Measurements from ENCODE around the gene KRT80. TPM values are rescaled to one million over a fixed set of nuclear protein-coding genes. Genes with fewer than 3 reads are reported as not detected.

The KRT80 gene
- total RNA-seq, 1 donor from 2014 or later = 7.9 TPM

DNA sequence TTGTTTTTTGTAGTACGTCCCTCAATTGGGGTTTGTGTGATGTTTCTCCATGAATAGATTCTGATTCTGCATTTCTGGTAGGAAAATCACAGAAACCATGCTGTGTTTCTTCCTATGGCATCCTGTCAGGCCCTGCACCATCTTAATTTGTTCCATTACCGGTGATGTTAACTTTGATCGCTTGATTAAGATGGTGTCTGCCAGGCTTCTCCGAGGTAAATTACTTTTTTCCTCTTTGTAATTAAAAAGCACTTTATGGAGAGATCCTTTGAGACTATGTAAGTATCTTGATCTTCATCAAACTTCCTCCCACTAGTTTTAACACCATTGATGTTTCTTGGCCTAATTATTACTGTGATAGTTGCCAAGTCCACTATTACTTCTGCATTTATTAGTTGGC is 26.2 kb upstream of the KRT80 start:
- no peaks in the 10 kb centered on the region for H3K9me3 ChIP-seq
- no peaks in the 10 kb centered on the region for H3K27me3 ChIP-seq
- H3K4me3 ChIP-seq = no peak overlapping the region
- H3K4me1 ChIP-seq = peaks cover 25% of the 10 kb centered on the region
- DNase-seq (ENCODE audit: extremely low spot score in 2 of 2) = no peak
- H3K36me3 ChIP-seq = no peaks in the 10 kb centered on the region
- intact Hi-C loops (cut with DNase I) = no loop called here
- TF ChIP-seq POLR2AphosphoS5 (IDR thresholded peaks at IDR 0.05; ENCODE audit: insufficient read depth in 1 of 2, low read depth in 1 of 2) (no peak), POLR2A (IDR thresholded peaks at IDR 0.05) (no peak)
- TF ChIP-seq, protein P1, sequence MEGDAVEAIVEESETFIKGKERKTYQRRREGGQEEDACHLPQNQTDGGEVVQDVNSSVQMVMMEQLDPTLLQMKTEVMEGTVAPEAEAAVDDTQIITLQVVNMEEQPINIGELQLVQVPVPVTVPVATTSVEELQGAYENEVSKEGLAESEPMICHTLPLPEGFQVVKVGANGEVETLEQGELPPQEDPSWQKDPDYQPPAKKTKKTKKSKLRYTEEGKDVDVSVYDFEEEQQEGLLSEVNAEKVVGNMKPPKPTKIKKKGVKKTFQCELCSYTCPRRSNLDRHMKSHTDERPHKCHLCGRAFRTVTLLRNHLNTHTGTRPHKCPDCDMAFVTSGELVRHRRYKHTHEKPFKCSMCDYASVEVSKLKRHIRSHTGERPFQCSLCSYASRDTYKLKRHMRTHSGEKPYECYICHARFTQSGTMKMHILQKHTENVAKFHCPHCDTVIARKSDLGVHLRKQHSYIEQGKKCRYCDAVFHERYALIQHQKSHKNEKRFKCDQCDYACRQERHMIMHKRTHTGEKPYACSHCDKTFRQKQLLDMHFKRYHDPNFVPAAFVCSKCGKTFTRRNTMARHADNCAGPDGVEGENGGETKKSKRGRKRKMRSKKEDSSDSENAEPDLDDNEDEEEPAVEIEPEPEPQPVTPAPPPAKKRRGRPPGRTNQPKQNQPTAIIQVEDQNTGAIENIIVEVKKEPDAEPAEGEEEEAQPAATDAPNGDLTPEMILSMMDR (IDR thresholded peaks at IDR 0.05) = no peak
- H3K27ac ChIP-seq = no peak overlapping the region

DNA sequence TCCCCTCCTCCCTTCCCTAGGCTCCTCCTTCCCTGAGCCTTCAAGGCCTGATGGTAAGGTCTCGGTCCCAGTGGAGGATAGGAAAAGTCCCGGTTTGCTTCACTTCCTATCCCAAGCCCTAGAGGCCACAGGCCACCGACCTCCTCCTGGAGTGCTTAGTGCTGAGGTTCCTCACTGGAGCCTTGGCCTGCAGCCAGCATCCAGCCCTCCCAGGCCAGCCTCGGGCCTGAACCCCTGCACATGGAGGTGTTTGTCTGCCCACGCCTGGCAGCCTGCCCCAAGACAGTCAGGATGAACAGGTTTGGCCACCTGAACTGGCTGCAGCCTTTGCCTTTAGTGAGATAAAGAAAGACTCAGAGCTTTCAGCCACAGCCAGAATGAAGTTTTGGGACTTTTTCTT is 25.4 kb upstream of the KRT80 start:
- no peaks in the 10 kb centered on the region for H3K36me3 ChIP-seq
- intact Hi-C loops (cut with DNase I) = no loop called here
- no peak overlapping the region for H3K27ac ChIP-seq
- no peaks in the 10 kb centered on the region for H3K27me3 ChIP-seq
- H3K4me3 ChIP-seq = no peak overlapping the region
- no peak for DNase-seq (ENCODE audit: extremely low spot score in 2 of 2)
- peaks cover 25% of the 10 kb centered on the region for H3K4me1 ChIP-seq
- TF ChIP-seq POLR2AphosphoS5 (IDR thresholded peaks at IDR 0.05; ENCODE audit: insufficient read depth in 1 of 2, low read depth in 1 of 2) = peak; percentile 52 to 63
- TF ChIP-seq, protein P1 (IDR thresholded peaks at IDR 0.05) = no peak
- H3K9me3 ChIP-seq = no peaks in the 10 kb centered on the region

DNA sequence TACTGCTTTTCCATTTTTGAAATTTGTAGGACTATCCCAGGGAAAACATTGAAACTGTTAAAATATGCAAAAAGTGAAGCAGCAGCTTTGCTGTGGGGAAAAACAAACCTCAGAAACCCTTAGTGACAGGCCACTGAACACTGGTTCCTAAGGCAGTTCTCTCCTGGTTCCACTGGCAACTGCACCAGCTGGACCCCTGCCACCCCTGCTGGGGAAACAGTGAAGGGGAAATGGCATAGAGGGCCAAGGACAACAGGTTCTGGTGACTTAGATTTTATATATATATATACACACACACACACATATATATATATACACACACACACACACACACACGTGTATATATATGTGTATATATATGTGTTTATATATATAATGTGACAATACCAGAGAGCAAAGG is 25.0 kb upstream of the KRT80 start:
- Histone ChIP-seq H3K4me1 (peaks cover 25% of the 10 kb centered on the region), H3K9me3 (no peaks in the 10 kb centered on the region), H3K27ac (no peak overlapping the region), H3K4me3 (no peak overlapping the region), H3K36me3 (no peaks in the 10 kb centered on the region), H3K27me3 (no peaks in the 10 kb centered on the region)
- no peak for DNase-seq (ENCODE audit: extremely low spot score in 2 of 2)
- intact Hi-C loops (cut with DNase I) = no loop called here
- TF ChIP-seq, protein P1 (IDR thresholded peaks at IDR 0.05) = no peak
- TF ChIP-seq POLR2A (IDR thresholded peaks at IDR 0.05) (no peak), POLR2AphosphoS5 (IDR thresholded peaks at IDR 0.05; ENCODE audit: insufficient read depth in 1 of 2, low read depth in 1 of 2) (no peak)

DNA sequence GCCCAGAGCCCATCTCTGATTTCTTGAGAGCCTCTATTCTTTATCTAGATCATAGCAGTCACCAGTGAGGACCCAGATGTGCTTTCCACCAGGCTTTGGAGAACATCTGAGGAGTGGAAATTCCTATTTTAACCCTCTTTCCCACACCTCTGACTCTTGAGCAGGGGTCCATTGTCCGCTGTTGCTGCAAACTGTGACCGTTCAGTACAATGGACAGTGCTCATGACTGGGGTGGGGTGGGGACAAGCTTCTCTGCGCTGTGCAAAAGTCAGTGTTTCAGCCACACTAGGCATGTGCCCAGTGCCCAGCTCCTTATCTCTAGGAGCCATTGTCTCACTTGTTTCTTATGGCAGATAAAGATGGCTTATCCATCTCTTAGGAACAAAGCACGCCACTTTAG is 24.3 kb upstream of the KRT80 start:
- DNase-seq (ENCODE audit: extremely low spot score in 2 of 2) = no peak
- no peak overlapping the region for H3K4me3 ChIP-seq
- H3K27me3 ChIP-seq = no peaks in the 10 kb centered on the region
- no peak overlapping the region for H3K27ac ChIP-seq
- intact Hi-C loops (cut with DNase I) = no loop called here
- no peaks in the 10 kb centered on the region for H3K36me3 ChIP-seq
- no peaks in the 10 kb centered on the region for H3K9me3 ChIP-seq
- no peak for TF ChIP-seq POLR2A (IDR thresholded peaks at IDR 0.05)
- no peak for TF ChIP-seq POLR2AphosphoS5 (IDR thresholded peaks at IDR 0.05; ENCODE audit: insufficient read depth in 1 of 2, low read depth in 1 of 2)
- TF ChIP-seq, protein P1 (IDR thresholded peaks at IDR 0.05) = no peak
- peaks cover 25% of the 10 kb centered on the region for H3K4me1 ChIP-seq

DNA sequence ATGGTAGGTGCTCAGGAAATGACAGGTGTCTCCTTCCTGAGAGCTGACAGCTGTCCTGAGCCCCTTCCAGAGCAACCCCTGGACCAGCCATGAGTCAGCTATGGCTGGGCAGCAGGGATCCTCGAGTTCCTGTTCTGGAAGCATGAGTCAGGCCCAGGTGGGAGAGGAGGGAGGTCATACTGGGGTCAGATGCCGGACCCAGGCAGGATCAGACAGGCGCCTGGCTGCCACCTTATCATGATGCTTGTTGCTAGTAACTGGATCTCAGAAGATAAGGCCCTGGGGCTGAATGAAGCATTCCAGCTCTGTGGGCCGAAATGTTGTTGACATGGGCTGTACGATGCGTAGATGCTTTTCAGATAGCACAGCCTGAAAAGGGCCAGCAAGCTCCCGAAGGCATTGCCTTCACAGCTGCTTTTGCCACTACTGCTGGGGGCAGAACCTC is 23.8 kb upstream of the KRT80 start:
- no peak overlapping the region for H3K4me3 ChIP-seq
- no peak for DNase-seq (ENCODE audit: extremely low spot score in 2 of 2)
- H3K4me1 ChIP-seq = peaks cover 25% of the 10 kb centered on the region
- H3K27ac ChIP-seq = no peak overlapping the region
- intact Hi-C loops (cut with DNase I) = no loop called here
- TF ChIP-seq POLR2A (IDR thresholded peaks at IDR 0.05) (no peak), POLR2AphosphoS5 (IDR thresholded peaks at IDR 0.05; ENCODE audit: insufficient read depth in 1 of 2, low read depth in 1 of 2) (peak; percentile 49 to 56)
- TF ChIP-seq, protein P1 (IDR thresholded peaks at IDR 0.05) = no peak
- H3K36me3 ChIP-seq = no peaks in the 10 kb centered on the region
- H3K9me3 ChIP-seq = no peaks in the 10 kb centered on the region
- H3K27me3 ChIP-seq = no peaks in the 10 kb centered on the region

All from vagina (tissue), 2 donors.